ENCODE data around the gene POSTN.

- TF ChIP-seq CTCF (conservative IDR thresholded peaks at IDR 0.05; ENCODE audit: low read length), result no peak
- TF ChIP-seq EZH2phosphoT487 (IDR thresholded peaks at IDR 0.05; ENCODE audit: borderline replicate concordance), result no peak
Observed at GRCh38 chr13:37636701-37637100, 38.1 kb upstream of the POSTN start.
